Measurements from ENCODE around the gene IFNG-AS1.

The IFNG-AS1 gene

DNA sequence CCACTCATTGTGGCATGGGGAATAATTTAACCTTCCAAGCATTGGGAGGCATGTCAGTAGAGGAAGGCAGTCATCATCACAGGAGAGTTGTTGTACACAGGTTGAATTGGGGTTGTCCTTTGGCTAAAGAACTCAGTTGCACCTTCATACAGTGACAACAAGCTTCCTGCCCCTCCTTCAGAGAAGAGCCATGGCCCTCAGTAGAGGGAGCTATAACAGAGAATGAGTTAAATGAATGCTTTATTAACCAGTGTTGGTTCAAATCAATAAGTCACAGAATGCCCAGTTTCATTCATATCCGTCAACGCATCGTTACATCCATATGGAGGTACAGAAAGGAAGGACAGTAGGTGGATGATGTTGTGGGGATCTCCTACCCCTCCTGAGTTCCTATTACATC lies 4.8 kb downstream of the IFNG-AS1 start:
- DNase-seq (ENCODE audit: low read depth, low spot score) = no peak

DNA sequence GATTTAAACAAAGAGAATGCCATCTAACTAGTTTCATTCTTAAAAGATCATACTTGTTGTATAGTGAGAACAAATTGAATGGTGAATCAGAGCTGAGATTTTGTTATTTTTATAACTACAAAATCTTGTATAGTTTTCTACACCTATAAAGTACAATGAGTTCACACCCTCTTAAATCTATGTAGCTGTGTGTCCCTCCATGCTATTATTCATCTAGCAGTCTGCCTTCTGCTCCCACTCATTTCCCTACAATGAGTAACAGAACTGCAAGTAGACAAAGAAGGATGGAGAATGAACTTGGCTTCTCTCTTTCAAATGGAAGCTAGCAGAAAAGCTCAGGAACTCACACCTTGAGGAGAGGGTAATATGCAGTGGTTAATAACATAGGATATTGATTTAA lies 7.1 kb downstream of the IFNG-AS1 start:
- DNase-seq (ENCODE audit: low read depth, low spot score) = no peak

DNA sequence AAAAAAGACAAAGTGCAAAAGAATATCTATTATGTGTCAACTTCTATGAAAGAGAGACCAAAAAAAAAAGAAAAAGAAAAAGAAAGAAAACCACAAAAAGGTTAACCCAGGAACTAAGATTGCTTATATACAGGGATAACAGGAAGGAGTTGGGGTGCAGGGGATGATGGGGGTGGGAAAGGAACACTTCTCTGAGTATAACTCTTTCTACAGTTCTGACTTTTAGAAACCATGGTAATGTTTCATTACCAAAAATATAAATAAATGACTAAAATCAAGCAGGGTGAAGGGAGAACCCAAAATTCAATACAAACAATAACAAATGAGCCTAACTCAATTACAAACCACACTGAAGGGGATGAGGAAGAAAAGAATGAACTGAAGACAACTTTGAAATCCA lies 9.1 kb downstream of the IFNG-AS1 start:
- DNase-seq (ENCODE audit: low read depth, low spot score) = no peak

- DNase-seq (ENCODE audit: low read depth, low spot score) = no peak
Observed at GRCh38 chr12:67999244-67999643, 10.0 kb downstream of the IFNG-AS1 start.

DNA sequence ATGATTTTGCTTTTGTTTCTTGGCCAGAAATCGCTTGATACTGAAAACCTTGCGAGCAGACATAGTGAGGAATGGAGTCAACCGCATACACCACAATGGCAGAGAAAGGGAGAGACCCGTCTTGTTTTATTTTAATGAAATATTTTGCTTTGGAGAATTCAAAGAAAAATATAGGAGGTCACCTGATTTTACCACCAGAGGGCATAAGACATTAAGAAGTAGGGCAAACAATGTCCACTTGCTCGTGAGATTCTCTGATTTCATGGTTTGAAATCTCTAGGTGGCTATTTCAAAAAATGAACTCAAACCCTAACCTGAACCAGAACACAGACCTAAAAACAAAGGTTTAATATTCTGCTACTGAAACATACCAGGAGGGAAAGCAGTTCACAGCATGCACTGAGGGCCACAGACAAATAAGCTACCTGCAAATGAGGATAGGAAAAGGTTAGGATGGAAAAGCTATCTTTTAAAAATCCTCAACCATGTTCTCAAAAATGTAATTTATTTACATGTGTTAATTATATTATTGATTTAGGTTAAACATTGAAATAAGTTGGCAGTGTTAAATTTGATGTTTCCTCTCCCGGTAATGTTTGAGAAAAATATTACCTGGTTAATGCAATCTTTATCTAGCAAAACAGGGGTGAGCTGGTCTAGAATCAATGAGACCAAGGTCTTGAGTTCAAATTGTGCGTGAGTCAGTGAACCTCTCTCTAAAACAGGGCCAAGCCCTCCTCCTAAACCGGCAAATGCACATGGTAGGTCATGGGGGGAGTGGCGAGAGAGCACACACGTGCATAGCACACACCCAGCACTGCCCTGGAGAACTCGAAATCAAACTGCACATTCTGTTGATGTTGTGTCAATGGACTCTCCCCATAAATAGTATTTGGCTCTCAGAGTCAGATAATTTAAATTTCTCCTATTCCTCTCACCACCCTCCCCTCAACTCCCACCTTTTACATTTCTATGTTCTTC lies 12.5 kb downstream of the IFNG-AS1 start:
- DNase-seq (ENCODE audit: low read depth, low spot score) = no peak

GRCh38 chr12:68003777-68004176 lies 14.5 kb downstream of the IFNG-AS1 start:
- no peak for DNase-seq (ENCODE audit: low read depth, low spot score)

GRCh38 chr12:68007033-68007432 lies 17.8 kb downstream of the IFNG-AS1 start:
- DNase-seq (ENCODE audit: low read depth, low spot score) = no peak

GRCh38 chr12:68007466-68007865 lies 18.2 kb downstream of the IFNG-AS1 start:
- no peak for DNase-seq (ENCODE audit: low read depth, low spot score)

DNA sequence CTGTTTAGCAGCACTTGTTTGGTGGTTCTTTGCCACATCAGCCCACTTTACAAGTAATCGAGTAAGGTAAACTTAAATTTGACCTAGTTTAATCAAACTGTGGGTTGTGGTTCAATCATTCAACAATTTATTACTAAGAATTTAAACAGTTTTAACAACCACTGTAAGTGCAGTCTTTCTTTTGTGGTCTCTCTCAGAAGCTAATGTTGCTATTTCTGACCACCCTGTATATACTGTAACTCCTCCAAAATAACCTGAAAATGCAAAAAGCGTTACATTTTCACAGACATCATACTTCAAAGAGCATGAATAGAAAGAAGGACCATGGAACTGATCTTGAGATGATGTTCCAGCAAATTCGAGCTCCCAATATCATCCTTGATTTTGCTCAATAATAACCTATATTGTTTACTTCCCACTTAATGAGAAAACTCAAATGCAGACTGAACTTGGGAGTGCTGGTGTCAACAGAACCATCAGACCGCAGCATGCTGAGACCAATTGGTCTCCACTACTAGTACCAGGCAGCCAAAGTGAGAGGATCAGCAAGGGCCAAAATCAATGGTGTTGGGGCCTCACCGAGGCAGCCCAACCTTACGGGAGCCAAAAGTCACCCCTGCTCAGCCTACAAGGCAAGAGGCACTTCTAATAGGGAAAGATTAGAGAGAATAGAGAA lies 22.1 kb downstream of the IFNG-AS1 start:
- no peak for DNase-seq (ENCODE audit: low read depth, low spot score)

DNA sequence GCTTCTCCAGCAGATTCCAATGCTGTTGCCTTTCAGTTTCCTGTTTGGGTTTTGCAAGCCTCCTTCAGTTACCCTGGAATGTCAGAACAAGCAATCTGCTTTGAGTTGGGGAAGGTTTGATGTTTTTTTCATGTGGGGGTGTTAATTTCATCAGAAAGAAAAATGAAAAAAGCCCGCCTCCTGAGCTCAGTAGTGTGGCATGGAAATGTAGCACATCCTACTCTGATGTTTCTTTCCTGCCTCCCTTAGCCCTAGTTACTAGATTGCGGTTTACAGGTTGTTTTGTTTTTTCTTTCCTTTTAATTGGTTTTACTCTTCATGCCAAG lies 22.6 kb downstream of the IFNG-AS1 start:
- no peak for DNase-seq (ENCODE audit: low read depth, low spot score)

- DNase-seq (ENCODE audit: low read depth, low spot score) = no peak
Observed at GRCh38 chr12:68012712-68013111, 23.5 kb downstream of the IFNG-AS1 start.

DNA sequence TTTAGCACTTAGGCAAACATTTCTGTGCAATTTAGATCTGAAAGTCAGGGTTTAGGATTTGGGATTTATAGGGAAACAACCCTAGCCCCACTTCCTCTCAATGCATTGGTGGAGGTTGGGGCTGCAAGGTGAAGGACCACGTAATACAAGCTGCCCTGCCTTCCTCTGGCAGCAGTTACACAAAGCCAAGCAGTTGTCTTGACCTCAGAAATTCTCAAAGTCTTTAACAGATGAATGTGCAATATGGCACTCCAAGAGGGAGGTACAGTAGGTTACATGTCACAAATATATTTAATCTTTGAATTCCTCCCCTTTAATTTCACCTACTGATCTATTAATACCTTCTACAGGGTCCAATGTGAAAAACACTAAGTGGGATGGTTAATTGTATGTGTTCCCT lies 23.9 kb downstream of the IFNG-AS1 start:
- no peak for DNase-seq (ENCODE audit: low read depth, low spot score)

DNA sequence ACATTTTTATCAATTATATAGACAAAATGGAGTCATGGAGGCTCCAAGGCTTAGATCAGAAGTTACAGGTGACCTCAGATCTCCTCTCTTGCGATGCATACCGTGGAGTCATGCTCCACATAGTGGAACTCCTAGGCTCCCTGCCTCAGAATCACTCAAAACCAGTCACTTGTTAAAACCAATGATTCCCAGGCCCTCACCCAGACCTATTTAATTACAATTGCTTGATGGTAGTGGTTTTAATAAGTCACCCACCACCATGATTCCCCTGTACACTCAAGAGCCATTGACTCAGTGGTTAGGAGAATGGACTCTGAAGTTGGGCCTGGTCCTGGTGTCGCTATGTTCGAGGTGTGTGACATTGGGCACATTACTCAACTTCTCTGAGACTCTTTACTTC lies 26.9 kb downstream of the IFNG-AS1 start:
- no peak for DNase-seq (ENCODE audit: low read depth, low spot score)

DNA sequence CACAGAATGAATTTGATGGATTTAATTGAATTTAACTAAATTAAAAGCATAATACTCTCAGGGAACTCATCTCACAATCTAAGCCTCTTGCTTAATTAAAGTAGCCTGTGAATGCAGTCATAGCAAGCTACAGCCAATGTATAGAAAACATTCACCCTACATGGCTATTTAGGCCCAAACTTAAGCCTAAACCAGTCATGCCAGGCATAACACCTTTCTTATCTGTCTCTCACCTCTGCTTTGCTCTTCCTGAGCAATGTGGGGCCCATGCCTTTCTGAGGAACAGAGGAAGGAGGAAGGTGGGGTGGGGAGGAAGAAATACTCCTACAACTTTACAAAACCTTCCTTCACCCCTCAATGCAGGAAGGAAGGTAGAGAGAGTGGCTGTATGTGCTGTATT lies 29.1 kb downstream of the IFNG-AS1 start:
- no peak for DNase-seq (ENCODE audit: low read depth, low spot score)

- no peak for DNase-seq (ENCODE audit: low read depth, low spot score)
Observed at GRCh38 chr12:68020049-68020448, 30.8 kb downstream of the IFNG-AS1 start.

- DNase-seq (ENCODE audit: low read depth, low spot score) = no peak
Observed at GRCh38 chr12:68020699-68021098, 31.5 kb downstream of the IFNG-AS1 start.

DNA sequence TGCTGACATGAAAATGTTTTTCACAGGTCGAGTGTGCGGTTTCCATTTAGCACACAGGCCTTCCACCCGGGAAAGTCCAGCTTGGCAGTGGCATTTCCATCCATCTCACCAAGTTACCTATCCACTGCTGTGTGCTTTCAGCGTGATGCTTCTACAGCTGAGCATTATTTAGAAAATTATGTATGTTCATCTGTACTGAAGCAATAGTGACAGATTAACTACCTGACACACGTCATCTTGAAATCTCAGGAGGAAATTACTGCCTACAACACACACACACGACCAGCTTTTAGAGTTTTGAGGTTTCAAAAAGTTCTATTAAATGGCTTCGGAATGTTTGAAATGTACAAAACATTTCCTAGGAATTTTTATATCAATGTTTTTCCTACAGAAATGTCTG lies 39.4 kb downstream of the IFNG-AS1 start:
- no peak for DNase-seq (ENCODE audit: low read depth, low spot score)

DNA sequence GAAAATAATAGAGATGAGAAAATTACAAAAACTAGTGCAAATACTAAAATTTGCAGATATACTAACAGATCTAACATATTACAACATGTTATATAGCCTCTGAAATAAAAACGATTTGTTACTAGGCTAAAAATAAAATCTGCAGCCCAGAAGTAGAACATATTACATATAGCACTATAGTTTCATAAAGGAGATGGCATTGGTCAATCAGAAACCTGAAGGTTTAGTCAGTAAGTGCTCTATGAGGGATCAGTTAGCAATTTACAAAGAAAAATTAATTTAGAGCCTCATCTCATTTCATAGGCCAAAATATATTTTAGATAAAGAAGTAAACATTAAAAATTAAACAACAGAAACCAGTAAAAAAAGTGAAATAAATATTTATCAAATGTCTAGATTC lies 41.0 kb downstream of the IFNG-AS1 start:
- no peak for DNase-seq (ENCODE audit: low read depth, low spot score)

- DNase-seq (ENCODE audit: low read depth, low spot score) = no peak
Observed at GRCh38 chr12:68031174-68031573, 41.9 kb downstream of the IFNG-AS1 start.

DNA sequence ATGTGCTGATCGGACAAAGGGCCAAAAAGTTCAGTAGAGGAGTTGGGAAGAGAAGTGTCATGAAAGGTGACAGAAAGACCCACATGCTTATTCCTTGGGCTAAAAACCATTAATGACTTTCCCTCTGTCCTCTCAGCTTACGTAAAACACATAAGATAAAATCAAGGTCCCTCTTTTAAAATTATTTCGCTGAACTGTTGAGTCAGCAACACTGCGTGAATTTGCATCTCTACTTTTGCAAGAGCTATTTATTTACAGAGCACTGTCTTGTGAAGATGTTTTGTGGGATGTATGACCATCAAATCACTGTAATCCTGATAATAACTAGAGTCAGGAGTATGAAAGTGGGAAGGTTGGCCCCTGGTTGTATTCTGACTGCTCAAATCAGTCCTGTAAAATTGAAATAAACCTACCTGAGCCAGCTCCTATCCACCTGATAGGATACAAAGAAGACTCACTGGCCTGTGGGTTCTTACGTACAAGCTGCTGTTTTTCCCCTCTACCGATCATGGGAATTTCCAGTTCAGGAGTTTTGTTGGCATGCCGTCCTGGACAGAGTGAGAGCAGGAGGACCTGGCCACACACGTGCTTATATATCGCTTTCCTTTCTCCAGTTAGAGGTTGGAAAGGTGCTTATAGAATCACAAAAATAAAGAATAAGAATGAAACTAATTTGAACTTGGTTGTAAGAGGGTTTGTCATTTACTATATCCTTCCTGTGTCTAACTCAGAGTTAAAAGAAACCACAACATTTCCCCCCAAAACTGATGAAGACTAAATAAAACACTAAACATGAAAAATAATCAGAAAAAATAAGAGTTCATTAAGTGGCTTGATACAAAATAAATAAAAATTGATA lies 42.9 kb downstream of the IFNG-AS1 start:
- no peak for DNase-seq (ENCODE audit: low read depth, low spot score)

DNA sequence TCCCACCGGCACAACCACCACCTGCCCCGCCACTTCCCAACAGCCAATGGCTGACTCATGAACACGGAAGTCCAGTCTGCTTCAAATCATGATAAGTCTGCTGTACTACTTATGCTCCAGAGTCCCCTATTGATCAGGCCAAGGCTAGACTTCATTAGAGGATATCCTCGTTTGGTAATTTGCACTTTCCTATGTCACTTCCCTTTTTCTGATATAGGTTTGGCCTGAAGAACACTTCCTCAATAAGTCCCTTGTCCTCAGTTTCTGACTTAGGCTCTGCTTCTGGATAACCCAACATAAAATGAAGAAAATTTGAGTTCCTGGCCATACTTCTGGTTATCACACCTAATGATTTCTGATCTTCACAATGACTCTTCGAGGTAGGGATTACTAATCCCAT lies 45.3 kb downstream of the IFNG-AS1 start:
- DNase-seq (ENCODE audit: low read depth, low spot score) = no peak

DNA sequence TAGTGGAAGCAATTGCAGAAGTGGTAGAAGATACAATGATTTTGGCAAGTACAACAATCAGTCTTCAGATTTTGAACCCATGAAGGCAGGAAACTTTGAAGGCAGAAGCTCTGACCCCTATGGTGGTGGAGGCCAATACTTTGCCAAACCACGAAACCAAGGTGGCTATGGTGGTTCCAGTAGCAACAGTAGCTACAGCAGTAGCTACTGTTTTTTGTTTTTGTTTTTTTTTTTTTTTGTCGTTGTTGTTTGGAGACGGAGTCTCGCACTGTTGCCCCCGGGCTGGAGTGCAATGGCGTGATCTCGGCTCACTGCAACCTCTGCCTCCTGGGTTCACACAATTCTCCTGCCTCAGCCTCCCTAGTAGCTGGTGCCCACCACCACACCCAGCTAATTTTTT lies 47.4 kb downstream of the IFNG-AS1 start:
- DNase-seq (ENCODE audit: low read depth, low spot score) = no peak

All from activated naive CD8-positive, alpha-beta T cell treated with anti-CD3 and anti-CD28 coated beads, Interleukin-2, amount 50 U/mL, for 16 hours (primary cell).